IMR-90 (cell line): ENCODE data around the gene DSCAM. TPM values are rescaled to one million over a fixed set of nuclear protein-coding genes. Genes with fewer than 3 reads are reported as not detected.

Experiments used
- ATAC-seq: fragments of 200-7000 bp; cut with Tn5 transposase; 2 replicates; pipeline ENCODE4 v1.9.1; 2020; ENCODE audit warnings: low read depth, mild to moderate bottlenecking, moderate library complexity
- BruUV-seq: library from RNA; stranded (reverse); fragments of 400-500 nt; replicated peaks from 2 replicates; lab custom pipeline; 2021; lab: Mats Ljungman, UMichigan
- CTCF ChIA-PET: fragments of 300-600 bp; formaldehyde crosslinking; extraction: SDS; loops from one replicate; lab custom pipeline; 2021; ENCODE audit warnings: antibody characterized with exemption; lab: Yijun Ruan, JAX
- POLR2A ChIA-PET: fragments of 300-600 bp; sonication (Branson Sonifier 250); formaldehyde crosslinking; loops from one replicate; lab custom pipeline; 2022; ENCODE audit warnings: antibody characterized with exemption; ENCODE audit not compliant: unreplicated experiment; lab: Charles Lee
- DNase-seq: peaks from one replicate; pipeline ENCODE4 v3.0.0; 2013
- H2AFZ ChIP-seq: replicated peaks from 2 replicates; pipeline ENCODE3; 2013; ENCODE audit warnings: low read length, mild to moderate bottlenecking; ENCODE audit not compliant: poor library complexity
- H2AK5ac ChIP-seq: 2 replicates; pipeline ENCODE4 v1.6.1; 2013; ENCODE audit warnings: low read depth, low read length, inconsistent platforms
- H2AK9ac ChIP-seq: replicated peaks from 2 replicates; pipeline ENCODE3; 2013; ENCODE audit warnings: mild to moderate bottlenecking, low read depth, low read length, moderate library complexity; ENCODE audit not compliant: poor library complexity
- H2BK120ac ChIP-seq: 2 replicates; pipeline ENCODE4 v1.6.1; 2013; ENCODE audit warnings: low read depth, low read length, inconsistent platforms
- H2BK15ac ChIP-seq: 3 replicates; pipeline ENCODE4 v1.6.1; 2013; ENCODE audit warnings: low read depth, low read length, inconsistent platforms
- H2BK20ac ChIP-seq: 2 replicates; pipeline ENCODE4 v1.6.1; 2013; ENCODE audit warnings: low read depth, mild to moderate bottlenecking, inconsistent platforms, low read length, moderate library complexity
- H2BK5ac ChIP-seq: 2 replicates; pipeline ENCODE4 v1.6.1; 2013; ENCODE audit warnings: mild to moderate bottlenecking, low read depth, low read length, inconsistent platforms; ENCODE audit not compliant: poor library complexity, severe bottlenecking
- H3K14ac ChIP-seq: replicated peaks from 2 replicates; pipeline ENCODE4 v1.6.1; 2013; ENCODE audit warnings: low read depth, low read length, inconsistent platforms
- H3K18ac ChIP-seq: 2 replicates; pipeline ENCODE4 v1.6.1; 2013; ENCODE audit warnings: low read depth, low read length, control low read depth
- H3K23ac ChIP-seq: 2 replicates; pipeline ENCODE4 v1.6.1; 2013; ENCODE audit warnings: low read depth, low read length, inconsistent platforms
- H3K27ac ChIP-seq: 2 replicates; pipeline ENCODE4 v1.5.1; 2013; ENCODE audit warnings: mild to moderate bottlenecking, control low read depth, low read length; ENCODE audit not compliant: insufficient read depth
- H3K27me3 ChIP-seq: 2 replicates; pipeline ENCODE4 v1.6.1; 2013; ENCODE audit warnings: low read length; ENCODE audit not compliant: control insufficient read depth, insufficient read depth
- H3K36me3 ChIP-seq: 2 replicates; pipeline ENCODE4 v1.6.1; 2013; ENCODE audit warnings: low read length, mixed read lengths; ENCODE audit not compliant: control insufficient read depth, insufficient read depth
- H3K4ac ChIP-seq: 2 replicates; pipeline ENCODE4 v1.6.1; 2013; ENCODE audit warnings: low read depth, low read length, inconsistent platforms
- H3K4me1 ChIP-seq: 2 replicates; pipeline ENCODE4 v1.6.1; 2013; ENCODE audit warnings: low read length, mixed read lengths; ENCODE audit not compliant: control insufficient read depth, insufficient read depth
- H3K4me2 ChIP-seq: 2 replicates; pipeline ENCODE4 v1.6.1; 2013; ENCODE audit warnings: low read depth, mild to moderate bottlenecking, control low read depth, low read length, moderate library complexity
- H3K4me3 ChIP-seq: 2 replicates; pipeline ENCODE4 v1.5.1; 2013; ENCODE audit warnings: low read depth, mild to moderate bottlenecking, control low read depth, low read length, moderate library complexity; ENCODE audit not compliant: insufficient read depth
- H3K56ac ChIP-seq: 2 replicates; pipeline ENCODE4 v1.6.1; 2013; ENCODE audit warnings: low read length, inconsistent platforms; ENCODE audit not compliant: insufficient read depth; ENCODE audit errors: extremely low read depth
- H3K79me1 ChIP-seq, 2 experiments: 2 replicates each; pipeline ENCODE4 v1.6.1; 2013; ENCODE audit warnings: low read length in 2 of 2, inconsistent platforms in 1 of 2, low read depth in 1 of 2
- H3K9ac ChIP-seq: 2 replicates; pipeline ENCODE4 v1.6.1; 2013; ENCODE audit warnings: low read depth, low read length, control low read depth
- H3K9me1 ChIP-seq: 2 replicates; pipeline ENCODE4 v1.6.1; 2013; ENCODE audit warnings: low read length, inconsistent platforms; ENCODE audit not compliant: insufficient read depth
- H3K9me3 ChIP-seq: 2 replicates; pipeline ENCODE4 v1.6.1; 2013; ENCODE audit warnings: low read length; ENCODE audit not compliant: control insufficient read depth, insufficient read depth
- H4K20me1 ChIP-seq: 2 replicates; pipeline ENCODE4 v1.6.1; 2013; ENCODE audit warnings: low read length, inconsistent platforms; ENCODE audit not compliant: insufficient read depth
- H4K5ac ChIP-seq: 2 replicates; pipeline ENCODE4 v1.6.1; 2013; ENCODE audit warnings: mild to moderate bottlenecking, low read depth, low read length, control low read depth
- H4K8ac ChIP-seq, 2 experiments: 2 replicates each; pipeline ENCODE4 v1.6.1; 2013; ENCODE audit warnings: low read depth in 2 of 2, low read length in 2 of 2, control low read depth in 1 of 2, inconsistent platforms in 1 of 2
- H4K91ac ChIP-seq: 2 replicates; pipeline ENCODE4 v1.6.1; 2013; ENCODE audit warnings: low read depth, low read length, inconsistent platforms; ENCODE audit not compliant: insufficient read depth
- BHLHE40 ChIP-seq: fragments of 150-350 bp; IDR thresholded peaks from 2 replicates; pipeline ENCODE4 v1.6.1; 2016; ENCODE audit warnings: mild to moderate bottlenecking, low read depth, low read length
- CEBPB ChIP-seq: IDR thresholded peaks from 2 replicates; pipeline ENCODE4 v1.6.1; 2012; ENCODE audit warnings: low read depth, low read length, improper control_type of control experiment
- CHD1 ChIP-seq: IDR thresholded peaks from 2 replicates; pipeline ENCODE4 v1.6.1; 2012; ENCODE audit warnings: low read depth, low read length, improper control_type of control experiment
- MAFK ChIP-seq: IDR thresholded peaks from 2 replicates; pipeline ENCODE4 v1.6.1; 2012; ENCODE audit warnings: low read depth, low read length, improper control_type of control experiment
- MAZ ChIP-seq: IDR thresholded peaks from 2 replicates; pipeline ENCODE4 v1.6.1; 2012; ENCODE audit warnings: low read depth, mild to moderate bottlenecking, low read length, improper control_type of control experiment, moderate library complexity, borderline replicate concordance
- MXI1 ChIP-seq: IDR thresholded peaks from 2 replicates; pipeline ENCODE4 v1.6.1; 2012; ENCODE audit warnings: low read depth, mild to moderate bottlenecking, low read length, moderate library complexity, borderline replicate concordance
- NFE2L2 ChIP-seq: fragments of 150-350 bp; IDR thresholded peaks from 2 replicates; pipeline ENCODE4 v1.6.1; 2016; ENCODE audit warnings: low read depth, mild to moderate bottlenecking, low read length
- POLR2A ChIP-seq: IDR thresholded peaks from 2 replicates; pipeline ENCODE4 v1.6.1; 2012; ENCODE audit warnings: mild to moderate bottlenecking, low read depth, low read length
- WGBS, 2 experiments: methylation state at CpG; one replicate each; pipeline versions ENCODE4 v1.1.5 to v1.1.7; 2013; ENCODE audit warnings: missing lambda C conversion rate in 2 of 2; ENCODE audit not compliant: insufficient read length in 1 of 2; ENCODE audit errors: extremely low coverage in 2 of 2; 5-methylcytosine and 5-hydroxymethylcytosine counted together
- dilution Hi-C: fragments of 300-500 bp; cut with HindIII; formaldehyde crosslinking; loops from one replicate; pipeline ENCODE4 v1.14.3; 2018; ENCODE audit warnings: low sequenced_read_pairs; ENCODE audit not compliant: unreplicated experiment
- in situ Hi-C: fragments of 300-500 bp; cut with MboI; formaldehyde crosslinking; loops from 3 replicates; pipeline ENCODE4 v1.14.3; 2019; ENCODE audit warnings: low sequenced_read_pairs, inconsistent platforms, mixed read lengths
- intact Hi-C: fragments of 100-400 bp; cut with micrococcal nuclease; formaldehyde crosslinking; loops from 2 replicates; pipeline ENCODE4 v1.10.0; 2022
- polyA plus RNA-seq, 3 experiments: library from polyadenylated mRNA; depleted of rRNA; stranded (reverse); fragments of >200 nt; gene quantifications; 2 replicates each; pipeline ENCODE4 v1.2.3, GENCODE V29; 2012; ENCODE audit warnings: low replicate concordance in 1 of 3
- total RNA-seq: library from RNA; depleted of rRNA; stranded (reverse); fragments of >200 nt; gene quantifications from 2 replicates; pipeline ENCODE4 v1.2.3, GENCODE V29; 2012
- TF ChIP-seq, protein P1 (sequence below): fragments of 150-350 bp; IDR thresholded peaks from 2 replicates; pipeline ENCODE4 v1.6.1; 2016; ENCODE audit warnings: low read depth, mild to moderate bottlenecking, low read length, moderate library complexity, borderline replicate concordance
- TF ChIP-seq, protein P2 (sequence below): fragments of 150-350 bp; IDR thresholded peaks from 2 replicates; pipeline ENCODE4 v1.6.1; 2017; ENCODE audit warnings: mild to moderate bottlenecking, antibody characterized with exemption, low read length, low read depth

DSCAM gene
- total and polyA plus RNA-seq, 2 of the 4 experiments (the other 2 are of a cell fraction), result under 0.01 to 0.02 TPM

DNA sequence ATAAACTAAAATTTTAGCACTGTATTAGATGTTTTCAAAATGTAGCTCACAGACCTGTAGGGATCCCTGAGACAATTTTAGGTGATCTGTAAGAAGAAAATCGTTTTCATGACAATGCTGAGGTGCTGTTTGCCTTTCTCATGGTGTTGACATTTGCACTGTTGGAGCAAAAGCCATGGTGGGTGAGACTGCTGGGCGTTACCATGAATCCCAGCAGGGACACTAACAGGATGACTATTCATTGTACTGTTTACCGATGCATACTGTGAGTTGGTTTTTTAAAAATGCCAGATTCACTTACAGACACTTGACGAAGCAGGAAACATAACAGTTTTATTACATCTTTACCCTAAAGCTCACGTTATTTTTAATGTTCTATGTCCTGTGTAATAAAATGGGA is 511.3 kb downstream of the DSCAM start:
- no peak overlapping the region for H3K4me3 ChIP-seq
- H3K23ac ChIP-seq, result no peak overlapping the region
- no peak overlapping the region for H2BK5ac ChIP-seq
- 0% methylated on average over 1 of the region's 5 CpGs; no CpG with 5 or more reads in 1 of the 2 experiments for WGBS, 2 experiments
- H3K9me1 ChIP-seq, result no peaks in the 10 kb centered on the region
- H4K8ac ChIP-seq, result no peak overlapping the region
- ATAC-seq, result no peak
- no TSS peak for BruUV-seq
- no peak overlapping the region for H3K18ac ChIP-seq
- H4K5ac ChIP-seq, result no peak overlapping the region
- H2AK9ac ChIP-seq, result no peak overlapping the region
- H3K9ac ChIP-seq, result no peak overlapping the region
- CTCF ChIA-PET, result no interaction called here
- H3K9me3 ChIP-seq, result peaks cover 21% of the 10 kb centered on the region
- H3K14ac ChIP-seq, result no peak overlapping the region
- POLR2A ChIA-PET, result no interaction called here
- no peak overlapping the region for H2BK15ac ChIP-seq
- H3K36me3 ChIP-seq, result no peaks in the 10 kb centered on the region
- no peak overlapping the region for H2BK20ac ChIP-seq
- no peak overlapping the region for H4K91ac ChIP-seq
- no peak overlapping the region for H2AK5ac ChIP-seq
- no peak overlapping the region for H3K4me2 ChIP-seq
- no peaks in the 10 kb centered on the region for H4K20me1 ChIP-seq
- TF ChIP-seq BHLHE40, result no peak
- TF ChIP-seq CEBPB, result no peak
- TF ChIP-seq, protein P1, sequence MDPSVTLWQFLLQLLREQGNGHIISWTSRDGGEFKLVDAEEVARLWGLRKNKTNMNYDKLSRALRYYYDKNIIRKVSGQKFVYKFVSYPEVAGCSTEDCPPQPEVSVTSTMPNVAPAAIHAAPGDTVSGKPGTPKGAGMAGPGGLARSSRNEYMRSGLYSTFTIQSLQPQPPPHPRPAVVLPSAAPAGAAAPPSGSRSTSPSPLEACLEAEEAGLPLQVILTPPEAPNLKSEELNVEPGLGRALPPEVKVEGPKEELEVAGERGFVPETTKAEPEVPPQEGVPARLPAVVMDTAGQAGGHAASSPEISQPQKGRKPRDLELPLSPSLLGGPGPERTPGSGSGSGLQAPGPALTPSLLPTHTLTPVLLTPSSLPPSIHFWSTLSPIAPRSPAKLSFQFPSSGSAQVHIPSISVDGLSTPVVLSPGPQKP, result no peak
- no peak for TF ChIP-seq CHD1
- TF ChIP-seq MXI1, result no peak
- TF ChIP-seq, protein P2, sequence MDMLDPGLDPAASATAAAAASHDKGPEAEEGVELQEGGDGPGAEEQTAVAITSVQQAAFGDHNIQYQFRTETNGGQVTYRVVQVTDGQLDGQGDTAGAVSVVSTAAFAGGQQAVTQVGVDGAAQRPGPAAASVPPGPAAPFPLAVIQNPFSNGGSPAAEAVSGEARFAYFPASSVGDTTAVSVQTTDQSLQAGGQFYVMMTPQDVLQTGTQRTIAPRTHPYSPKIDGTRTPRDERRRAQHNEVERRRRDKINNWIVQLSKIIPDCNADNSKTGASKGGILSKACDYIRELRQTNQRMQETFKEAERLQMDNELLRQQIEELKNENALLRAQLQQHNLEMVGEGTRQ, result no peak
- TF ChIP-seq NFE2L2, result no peak
- no peak for TF ChIP-seq POLR2A
- no peak for TF ChIP-seq MAFK
- no peak for TF ChIP-seq MAZ
- intact Hi-C loops, result no loop called here
- H3K27me3 ChIP-seq, result no peaks in the 10 kb centered on the region
- dilution Hi-C loops, result no loop called here
- H3K79me1 ChIP-seq, result no peaks in the 10 kb centered on the region
- H3K56ac ChIP-seq, result no peak overlapping the region
- no peak overlapping the region for H3K27ac ChIP-seq
- no peak overlapping the region for H3K4ac ChIP-seq
- no peak for DNase-seq
- H3K4me1 ChIP-seq, result no peaks in the 10 kb centered on the region
- H2AFZ ChIP-seq, result no peak overlapping the region
- no peak overlapping the region for H2BK120ac ChIP-seq
- in situ Hi-C loops, result no loop called here
